Right kidney (tissue), 9 donors: ENCODE data around the gene TMEM17.
"Not testable (repeated sequence)": the region's sequence is repeated elsewhere in the genome, so short reads cannot be mapped to it uniquely, and the experiment has no call there.

Experiments used
- DNase-seq: peaks from one replicate; pipeline ENCODE4 v3.0.0-alpha.2; 2016
- long read RNA-seq, 8 donors: transcript quantifications; one replicate each; lab custom pipeline, GENCODE V29; 2026

The TMEM17 gene
- long read RNA-seq, donor 1, transcript TMEM17-201 (4 exons, 1,797 nt), result major isoform, 8 of 9 reads
- long read RNA-seq, donor 1, partial matches to known transcripts, result 0 of 9 reads
- long read RNA-seq, donor 1, other reads (novel, unspliced or antisense), result 0 of 9 reads
- long read RNA-seq, donor 2, partial matches to known transcripts, result 0 of 2 reads
- long read RNA-seq, donor 2, other reads (novel, unspliced or antisense), result 0 of 2 reads
- long read RNA-seq, donor 3, partial matches to known transcripts, result 0 of 4 reads
- long read RNA-seq, donor 3, other reads (novel, unspliced or antisense), result 0 of 4 reads
- long read RNA-seq, donor 4, partial matches to known transcripts, result 0 of 2 reads
- long read RNA-seq, donor 4, other reads (novel, unspliced or antisense), result 0 of 2 reads
- long read RNA-seq, donor 5, partial matches to known transcripts, result 0 of 5 reads
- long read RNA-seq, donor 5, other reads (novel, unspliced or antisense), result 0 of 5 reads
- long read RNA-seq, donor 6, partial matches to known transcripts, result 0 of 5 reads
- long read RNA-seq, donor 6, other reads (novel, unspliced or antisense), result 0 of 5 reads
- long read RNA-seq, donor 7, transcript TMEM17-201 (4 exons, 1,797 nt), result major isoform, 5 of 12 reads
- long read RNA-seq, donor 7, partial matches to known transcripts, result 7 of 12 reads
- long read RNA-seq, donor 7, other reads (novel, unspliced or antisense), result 0 of 12 reads
- long read RNA-seq, donor 8, partial matches to known transcripts, result 0 of 3 reads
- long read RNA-seq, donor 8, other reads (novel, unspliced or antisense), result 0 of 3 reads

- peak; percentile 100 for DNase-seq
Measured at GRCh38 chr2:62505750-62506420, at the start of gene TMEM17. TMEM17 (minus strand) TSS chr2:62506195; CDS start chr2:62506129, 66 bp downstream.

GRCh38 chr2:62554440-62554839, 48.4 kb upstream of the TMEM17 start:
- no peak for DNase-seq

- no peak for DNase-seq
Measured at GRCh38 chr2:62550461-62550860, 44.5 kb upstream of the TMEM17 start.

- DNase-seq, result no peak
Measured at GRCh38 chr2:62547854-62548253, 41.9 kb upstream of the TMEM17 start.

- no peak for DNase-seq
Measured at GRCh38 chr2:62545261-62545660, 39.3 kb upstream of the TMEM17 start.

- no peak for DNase-seq
Measured at GRCh38 chr2:62540408-62541168, 34.6 kb upstream of the TMEM17 start.

- no peak for DNase-seq
Measured at GRCh38 chr2:62539606-62540407, 33.8 kb upstream of the TMEM17 start.

- no peak for DNase-seq
Measured at GRCh38 chr2:62538756-62539155, 32.8 kb upstream of the TMEM17 start.

GRCh38 chr2:62537814-62538213, 31.8 kb upstream of the TMEM17 start:
- no peak for DNase-seq

- no peak for DNase-seq
Measured at GRCh38 chr2:62536873-62537547, 31.0 kb upstream of the TMEM17 start.

- not testable (repeated sequence) for DNase-seq
Measured at GRCh38 chr2:62535521-62535920, 29.5 kb upstream of the TMEM17 start.

GRCh38 chr2:62531594-62531993, 25.6 kb upstream of the TMEM17 start:
- DNase-seq, result no peak

GRCh38 chr2:62529758-62530157, 23.8 kb upstream of the TMEM17 start:
- no peak for DNase-seq

- DNase-seq, result no peak
Measured at GRCh38 chr2:62527478-62528210, 21.6 kb upstream of the TMEM17 start.

- no peak for DNase-seq
Measured at GRCh38 chr2:62526531-62527381, 20.8 kb upstream of the TMEM17 start.

GRCh38 chr2:62525549-62526269, 19.7 kb upstream of the TMEM17 start:
- DNase-seq, result no peak

GRCh38 chr2:62524293-62524941, 18.4 kb upstream of the TMEM17 start:
- no peak for DNase-seq

- DNase-seq, result not testable (repeated sequence)
Measured at GRCh38 chr2:62521061-62521460, 15.1 kb upstream of the TMEM17 start.
